Inflammatory macrophage (primary cell): Measurements from ENCODE around the gene SPEG.

Source experiments
- DNase-seq, 2 donors: peaks; one replicate each; pipeline ENCODE4 v3.0.0-alpha.2; 2020 to 2022

The SPEG gene

DNA sequence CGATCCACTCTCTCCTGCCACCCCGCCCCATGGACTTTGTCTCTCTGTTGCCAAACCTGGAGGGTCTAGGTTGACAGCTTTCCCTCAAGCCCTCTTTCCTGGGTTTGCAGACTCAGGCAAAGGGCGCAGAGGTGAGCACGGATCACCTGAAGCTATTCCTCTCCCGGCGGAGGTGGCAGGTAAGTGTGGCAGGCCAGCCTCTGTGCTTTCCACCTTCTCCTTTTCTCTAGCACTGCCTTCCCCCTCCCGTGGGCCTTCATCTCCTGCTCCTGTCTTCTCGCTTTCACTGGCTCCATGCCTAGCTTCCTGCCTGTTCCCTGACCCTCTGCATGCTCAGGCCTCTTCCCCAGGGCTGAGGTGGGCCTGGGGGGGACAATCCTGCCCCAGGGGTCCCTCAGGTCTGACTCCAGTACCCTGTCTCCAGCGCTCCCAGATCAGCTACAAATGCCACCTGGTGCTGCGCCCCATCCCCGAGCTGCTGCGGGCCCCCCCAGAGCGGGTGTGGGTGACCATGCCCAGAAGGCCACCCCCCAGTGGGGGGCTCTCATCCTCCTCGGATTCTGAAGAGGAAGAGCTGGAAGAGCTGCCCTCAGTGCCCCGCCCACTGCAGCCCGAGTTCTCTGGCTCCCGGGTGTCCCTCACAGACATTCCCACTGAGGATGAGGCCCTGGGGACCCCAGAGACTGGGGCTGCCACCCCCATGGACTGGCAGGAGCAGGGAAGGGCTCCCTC is 48.2 kb downstream of the SPEG start:
- no peak for DNase-seq

DNA sequence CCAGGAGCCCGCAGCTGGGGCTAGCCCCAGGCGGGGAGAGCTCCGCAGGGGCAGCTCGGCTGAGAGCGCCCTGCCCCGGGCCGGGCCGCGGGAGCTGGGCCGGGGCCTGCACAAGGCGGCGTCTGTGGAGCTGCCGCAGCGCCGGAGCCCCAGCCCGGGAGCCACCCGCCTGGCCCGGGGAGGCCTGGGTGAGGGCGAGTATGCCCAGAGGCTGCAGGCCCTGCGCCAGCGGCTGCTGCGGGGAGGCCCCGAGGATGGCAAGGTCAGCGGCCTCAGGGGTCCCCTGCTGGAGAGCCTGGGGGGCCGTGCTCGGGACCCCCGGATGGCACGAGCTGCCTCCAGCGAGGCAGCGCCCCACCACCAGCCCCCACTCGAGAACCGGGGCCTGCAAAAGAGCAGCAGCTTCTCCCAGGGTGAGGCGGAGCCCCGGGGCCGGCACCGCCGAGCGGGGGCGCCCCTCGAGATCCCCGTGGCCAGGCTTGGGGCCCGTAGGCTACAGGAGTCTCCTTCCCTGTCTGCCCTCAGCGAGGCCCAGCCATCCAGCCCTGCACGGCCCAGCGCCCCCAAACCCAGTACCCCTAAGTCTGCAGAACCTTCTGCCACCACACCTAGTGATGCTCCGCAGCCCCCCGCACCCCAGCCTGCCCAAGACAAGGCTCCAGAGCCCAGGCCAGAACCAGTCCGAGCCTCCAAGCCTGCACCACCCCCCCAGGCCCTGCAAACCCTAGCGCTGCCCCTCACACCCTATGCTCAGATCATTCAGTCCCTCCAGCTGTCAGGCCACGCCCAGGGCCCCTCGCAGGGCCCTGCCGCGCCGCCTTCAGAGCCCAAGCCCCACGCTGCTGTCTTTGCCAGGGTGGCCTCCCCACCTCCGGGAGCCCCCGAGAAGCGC is 49.1 kb downstream of the SPEG start:
- no peak for DNase-seq

DNA sequence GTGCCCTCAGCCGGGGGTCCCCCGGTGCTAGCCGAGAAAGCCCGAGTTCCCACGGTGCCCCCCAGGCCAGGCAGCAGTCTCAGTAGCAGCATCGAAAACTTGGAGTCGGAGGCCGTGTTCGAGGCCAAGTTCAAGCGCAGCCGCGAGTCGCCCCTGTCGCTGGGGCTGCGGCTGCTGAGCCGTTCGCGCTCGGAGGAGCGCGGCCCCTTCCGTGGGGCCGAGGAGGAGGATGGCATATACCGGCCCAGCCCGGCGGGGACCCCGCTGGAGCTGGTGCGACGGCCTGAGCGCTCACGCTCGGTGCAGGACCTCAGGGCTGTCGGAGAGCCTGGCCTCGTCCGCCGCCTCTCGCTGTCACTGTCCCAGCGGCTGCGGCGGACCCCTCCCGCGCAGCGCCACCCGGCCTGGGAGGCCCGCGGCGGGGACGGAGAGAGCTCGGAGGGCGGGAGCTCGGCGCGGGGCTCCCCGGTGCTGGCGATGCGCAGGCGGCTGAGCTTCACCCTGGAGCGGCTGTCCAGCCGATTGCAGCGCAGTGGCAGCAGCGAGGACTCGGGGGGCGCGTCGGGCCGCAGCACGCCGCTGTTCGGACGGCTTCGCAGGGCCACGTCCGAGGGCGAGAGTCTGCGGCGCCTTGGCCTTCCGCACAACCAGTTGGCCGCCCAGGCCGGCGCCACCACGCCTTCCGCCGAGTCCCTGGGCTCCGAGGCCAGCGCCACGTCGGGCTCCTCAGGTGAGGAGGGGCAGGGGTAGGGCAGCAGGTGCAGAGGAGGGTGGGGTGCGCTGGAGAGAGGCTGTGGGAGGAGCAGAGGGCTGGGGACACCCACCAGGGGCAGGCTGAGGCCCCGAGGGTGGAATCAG is 49.9 kb downstream of the SPEG start:
- DNase-seq: no peak

DNA sequence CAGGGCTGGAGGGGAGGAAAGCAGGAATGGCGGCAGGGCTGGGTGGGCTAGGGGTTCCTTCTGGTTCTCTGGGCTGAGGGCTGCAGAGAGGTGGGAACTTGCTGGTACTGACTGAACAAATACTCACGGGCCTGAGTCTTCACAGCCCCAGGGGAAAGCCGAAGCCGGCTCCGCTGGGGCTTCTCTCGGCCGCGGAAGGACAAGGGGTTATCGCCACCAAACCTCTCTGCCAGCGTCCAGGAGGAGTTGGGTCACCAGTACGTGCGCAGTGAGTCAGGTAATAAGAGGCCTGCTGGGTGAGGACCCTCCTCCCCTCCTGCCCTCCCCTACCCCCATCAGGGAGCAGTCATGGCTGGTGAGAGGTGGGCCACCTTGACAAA is 50.5 kb downstream of the SPEG start:
- DNase-seq: no peak

DNA sequence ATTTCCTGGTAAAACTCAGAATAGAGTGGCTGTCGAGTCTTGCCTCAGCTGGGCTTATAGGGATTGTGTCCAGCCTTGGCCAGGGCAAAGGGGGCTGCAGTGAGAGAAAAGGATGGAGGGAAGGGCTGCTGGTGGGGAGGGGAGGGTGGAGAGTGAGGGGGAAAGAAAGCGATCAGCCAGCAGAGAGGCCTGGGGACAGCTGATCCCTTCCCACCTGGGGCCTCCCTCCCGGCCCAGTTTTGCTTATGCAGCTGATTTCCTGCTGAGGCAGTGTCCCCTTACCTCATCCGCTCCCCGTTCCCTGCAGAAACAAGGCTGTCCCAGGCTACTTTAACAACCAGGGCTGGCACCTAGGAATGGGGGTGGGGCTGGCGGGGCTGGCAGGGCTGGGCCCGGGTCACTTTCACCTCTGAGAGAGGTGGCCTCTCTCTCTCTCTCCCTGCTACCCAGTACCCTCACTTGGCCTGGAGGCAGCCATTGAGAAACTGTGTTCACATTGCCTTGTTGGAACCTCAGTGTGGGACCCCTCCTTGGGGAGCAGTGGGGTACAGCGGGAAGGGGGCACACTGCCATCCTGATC is 51.8 kb downstream of the SPEG start:
- DNase-seq: no peak

DNA sequence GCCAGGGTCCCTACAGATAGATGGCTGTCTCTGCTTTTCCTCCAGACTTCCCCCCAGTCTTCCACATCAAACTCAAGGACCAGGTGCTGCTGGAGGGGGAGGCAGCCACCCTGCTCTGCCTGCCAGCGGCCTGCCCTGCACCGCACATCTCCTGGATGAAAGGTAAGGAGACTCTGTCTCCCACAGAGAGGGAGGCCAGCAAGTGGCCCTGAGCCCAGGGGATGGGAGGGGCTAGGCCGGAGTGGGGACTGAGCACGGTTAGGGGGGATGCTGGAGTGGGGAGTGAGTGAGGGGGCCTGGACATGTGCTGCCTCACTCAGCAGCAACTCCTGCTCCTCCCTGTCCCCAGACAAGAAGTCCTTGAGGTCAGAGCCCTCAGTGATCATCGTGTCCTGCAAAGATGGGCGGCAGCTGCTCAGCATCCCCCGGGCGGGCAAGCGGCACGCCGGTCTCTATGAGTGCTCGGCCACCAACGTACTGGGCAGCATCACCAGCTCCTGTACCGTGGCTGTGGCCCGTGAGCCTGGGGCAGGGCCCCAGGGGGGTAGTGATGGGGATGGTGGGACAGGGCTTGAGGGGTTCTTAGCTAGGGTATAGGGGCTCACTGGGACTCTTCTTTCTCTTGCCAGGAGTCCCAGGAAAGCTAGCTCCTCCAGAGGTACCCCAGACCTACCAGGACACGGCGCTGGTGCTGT is 53.7 kb downstream of the SPEG start:
- DNase-seq: no peak

DNA sequence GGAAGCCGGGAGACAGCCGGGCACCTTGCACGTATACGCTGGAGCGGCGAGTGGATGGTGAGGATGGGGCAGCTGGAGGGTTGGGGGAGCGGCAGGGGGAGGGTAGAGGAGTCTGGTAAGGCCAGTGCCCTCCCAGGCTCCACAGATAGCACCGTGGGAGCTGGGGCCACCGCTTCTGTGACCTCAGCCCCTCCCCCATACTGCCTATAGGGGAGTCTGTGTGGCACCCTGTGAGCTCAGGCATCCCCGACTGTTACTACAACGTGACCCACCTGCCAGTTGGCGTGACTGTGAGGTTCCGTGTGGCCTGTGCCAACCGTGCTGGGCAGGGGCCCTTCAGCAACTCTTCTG is 54.2 kb downstream of the SPEG start:
- no peak for DNase-seq

DNA sequence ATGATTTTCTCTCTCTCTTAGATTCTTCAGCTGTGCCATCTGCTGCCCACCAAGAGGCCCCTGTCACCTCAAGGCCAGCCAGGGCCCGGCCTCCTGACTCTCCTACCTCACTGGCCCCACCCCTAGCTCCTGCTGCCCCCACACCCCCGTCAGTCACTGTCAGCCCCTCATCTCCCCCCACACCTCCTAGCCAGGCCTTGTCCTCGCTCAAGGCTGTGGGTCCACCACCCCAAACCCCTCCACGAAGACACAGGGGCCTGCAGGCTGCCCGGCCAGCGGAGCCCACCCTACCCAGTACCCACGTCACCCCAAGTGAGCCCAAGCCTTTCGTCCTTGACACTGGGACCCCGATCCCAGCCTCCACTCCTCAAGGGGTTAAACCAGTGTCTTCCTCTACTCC is 54.7 kb downstream of the SPEG start:
- DNase-seq: no peak

DNA sequence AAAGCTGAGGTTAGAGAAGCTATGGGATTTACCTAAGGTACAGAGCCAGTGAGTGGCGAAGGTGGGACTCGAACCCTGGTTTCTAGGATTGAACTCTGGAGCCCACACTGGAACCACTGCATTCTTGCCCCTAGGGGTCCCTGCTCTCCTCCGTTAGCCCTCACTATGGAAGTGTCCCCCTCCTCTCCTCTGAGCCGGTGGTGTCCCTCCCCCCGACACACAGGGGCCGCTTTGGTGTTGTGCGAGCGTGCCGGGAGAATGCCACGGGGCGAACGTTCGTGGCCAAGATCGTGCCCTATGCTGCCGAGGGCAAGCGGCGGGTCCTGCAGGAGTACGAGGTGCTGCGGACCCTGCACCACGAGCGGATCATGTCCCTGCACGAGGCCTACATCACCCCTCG is 55.5 kb downstream of the SPEG start:
- no peak for DNase-seq

DNA sequence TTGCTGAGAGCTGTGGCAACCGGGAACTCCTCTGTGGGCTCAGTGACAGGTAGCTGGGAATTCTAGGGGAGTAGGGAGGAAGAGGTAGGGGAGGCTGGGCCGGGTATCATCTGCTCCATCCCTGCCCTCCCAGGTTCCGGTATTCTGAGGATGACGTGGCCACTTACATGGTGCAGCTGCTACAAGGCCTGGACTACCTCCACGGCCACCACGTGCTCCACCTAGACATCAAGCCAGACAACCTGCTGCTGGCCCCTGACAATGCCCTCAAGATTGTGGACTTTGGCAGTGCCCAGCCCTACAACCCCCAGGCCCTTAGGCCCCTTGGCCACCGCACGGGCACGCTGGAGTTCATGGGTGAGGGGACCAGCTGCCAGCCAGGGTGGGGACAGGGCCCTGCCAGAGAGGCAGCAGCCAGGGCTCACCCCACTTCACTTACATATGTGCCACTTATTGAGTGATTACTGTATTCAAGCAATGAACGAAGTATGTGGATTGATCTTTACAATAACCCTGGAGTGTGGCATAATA is 56.0 kb downstream of the SPEG start:
- DNase-seq: no peak

DNA sequence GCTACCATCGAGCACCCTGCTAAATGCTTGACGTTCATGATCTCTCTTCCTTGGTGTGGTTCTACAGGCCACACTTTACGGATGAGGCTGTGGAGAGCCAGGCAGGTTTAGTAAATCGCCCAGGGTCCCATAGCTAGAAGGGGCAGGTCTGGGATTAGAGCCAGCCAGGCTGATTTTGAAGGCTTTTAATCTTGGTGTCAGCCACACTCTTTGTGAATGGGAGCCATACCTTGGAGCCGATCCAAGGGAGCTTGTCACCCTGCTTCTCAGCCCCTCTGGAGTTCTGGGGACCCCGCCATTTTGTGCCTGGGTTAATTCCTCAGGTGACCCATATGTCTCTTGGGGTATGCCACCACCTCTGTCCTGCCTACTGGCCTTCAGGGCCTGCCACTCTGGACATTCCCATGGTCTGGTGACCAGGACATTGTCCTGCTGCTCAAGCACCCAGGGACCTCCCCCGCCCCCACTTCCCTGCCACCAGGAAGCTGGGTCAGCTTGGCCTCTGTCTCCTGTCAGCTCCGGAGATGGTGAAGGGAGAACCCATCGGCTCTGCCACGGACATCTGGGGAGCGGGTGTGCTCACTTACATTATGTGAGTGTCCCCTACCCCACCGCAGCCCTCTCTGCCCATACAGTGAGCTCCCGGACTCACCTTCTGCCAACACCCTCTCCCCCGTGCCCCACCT is 56.8 kb downstream of the SPEG start:
- no peak for DNase-seq

DNA sequence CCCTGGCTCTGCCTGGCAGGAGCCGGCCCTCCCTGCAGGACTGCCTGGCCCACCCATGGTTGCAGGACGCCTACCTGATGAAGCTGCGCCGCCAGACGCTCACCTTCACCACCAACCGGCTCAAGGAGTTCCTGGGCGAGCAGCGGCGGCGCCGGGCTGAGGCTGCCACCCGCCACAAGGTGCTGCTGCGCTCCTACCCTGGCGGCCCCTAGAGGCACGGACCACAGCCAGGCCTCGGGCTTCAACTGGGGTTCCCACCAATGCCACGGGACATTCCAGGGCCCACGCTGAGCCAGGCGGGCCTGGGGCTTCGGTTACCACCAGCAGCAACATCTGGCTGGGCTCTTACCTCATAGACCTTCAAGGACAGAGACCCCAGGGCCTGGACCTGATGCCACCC is 57.9 kb downstream of the SPEG start:
- no peak for DNase-seq

DNA sequence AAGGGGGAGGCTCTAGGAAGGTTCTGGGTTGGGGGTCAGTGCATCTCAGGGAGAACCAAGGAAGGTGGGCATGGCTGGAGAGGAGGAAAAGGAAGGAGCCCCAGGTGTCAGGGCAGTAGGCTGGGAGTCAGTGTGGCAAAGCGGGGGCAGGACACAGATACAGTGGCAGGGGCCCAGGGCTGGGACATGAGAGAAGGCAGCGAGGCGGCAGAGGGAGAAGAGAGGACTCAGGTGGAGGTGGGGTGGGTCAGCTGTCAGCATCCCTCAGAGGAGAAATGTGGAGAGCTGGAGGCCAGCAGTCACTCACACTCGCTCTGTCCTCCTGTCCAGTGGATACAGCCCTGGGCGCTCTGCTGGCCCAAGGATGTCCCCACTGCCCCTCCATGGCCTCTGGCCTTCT is 58.4 kb downstream of the SPEG start:
- DNase-seq: no peak

DNA sequence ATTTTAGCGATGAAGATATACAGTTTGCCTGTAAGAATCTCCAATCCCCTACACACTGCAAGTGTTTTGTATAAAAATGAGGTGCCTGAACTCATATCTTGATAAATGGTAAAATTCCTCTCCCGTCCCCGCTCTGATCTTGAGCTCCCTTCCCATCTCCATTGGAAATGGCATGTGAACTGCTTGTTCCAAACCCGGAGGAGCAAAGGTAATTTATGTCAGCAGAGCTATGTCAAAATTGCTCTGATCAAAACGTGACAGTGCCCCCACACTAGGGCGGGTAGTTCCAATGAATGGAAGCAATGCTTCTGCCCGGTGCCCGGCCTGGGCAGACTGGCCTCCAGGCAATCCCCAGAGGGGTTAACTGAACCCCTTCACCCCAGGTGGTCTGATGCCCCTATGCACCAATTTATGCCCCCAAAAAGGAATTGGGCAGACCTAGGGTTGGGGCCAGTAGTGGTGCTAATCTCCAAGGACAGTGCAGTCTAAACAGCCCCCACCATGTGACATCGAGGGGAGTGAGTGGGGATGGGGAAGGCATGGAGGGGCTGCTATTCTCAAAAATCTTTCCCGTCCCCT is 60.4 kb downstream of the SPEG start:
- no peak for DNase-seq

DNA sequence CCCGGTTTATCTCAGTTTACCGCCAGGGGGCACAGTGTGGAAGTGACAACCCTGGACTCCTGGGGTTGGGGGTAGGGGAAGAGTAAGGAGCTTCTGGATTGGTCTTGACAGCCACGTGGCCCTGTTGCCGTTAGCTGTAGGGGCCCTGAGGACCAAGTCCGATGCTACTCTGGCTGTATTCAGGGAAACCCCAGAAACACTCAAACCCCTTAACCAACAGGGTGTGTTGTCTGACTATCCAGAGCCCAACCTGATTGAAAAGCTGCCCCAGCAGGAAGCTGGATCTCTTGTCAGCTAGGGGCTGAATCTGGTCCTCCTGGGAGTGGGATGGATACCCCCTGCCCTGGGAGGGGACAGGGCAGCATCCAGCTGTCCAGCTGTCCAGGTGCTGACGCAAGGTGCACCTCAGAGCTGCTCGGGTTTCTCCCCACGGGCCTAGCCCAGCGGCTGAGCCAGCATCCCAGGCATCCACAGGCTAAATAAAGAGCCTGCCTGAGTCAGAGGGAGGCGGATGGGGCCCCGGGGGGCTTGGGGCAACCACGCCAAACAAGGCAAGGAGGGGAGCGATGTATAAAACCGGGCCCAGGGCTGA is 61.0 kb downstream of the SPEG start:
- DNase-seq: peak; percentile 37 to 51

DNA sequence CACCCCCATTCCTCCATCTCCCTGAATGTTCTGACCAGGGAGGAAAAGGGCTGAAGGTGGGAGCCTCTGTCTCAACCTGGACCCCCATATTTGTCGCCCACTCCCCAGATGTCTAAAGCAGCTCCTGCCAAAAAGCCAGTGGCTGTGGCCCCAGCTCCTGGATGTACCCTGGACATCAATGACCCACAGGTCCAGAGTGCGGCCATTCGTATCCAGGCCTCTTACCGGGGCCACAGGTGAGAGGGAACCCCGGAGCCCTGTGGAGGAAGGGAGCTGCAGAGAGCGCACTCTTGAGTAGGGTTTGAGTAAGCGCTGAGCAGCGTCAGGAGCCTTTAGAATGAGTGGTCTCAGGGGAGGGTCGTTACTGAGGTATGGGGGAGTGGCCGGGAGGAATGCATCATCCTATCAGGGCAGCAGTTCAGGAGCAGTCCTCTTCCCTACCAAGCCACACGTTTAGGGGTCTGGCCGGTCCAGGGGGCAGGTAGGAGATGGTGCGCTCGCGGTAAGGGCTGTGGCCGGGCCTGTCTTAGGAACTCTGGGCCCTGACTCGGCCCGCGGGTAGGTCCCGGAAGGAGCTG is 61.7 kb downstream of the SPEG start:
- DNase-seq: no peak

DNA sequence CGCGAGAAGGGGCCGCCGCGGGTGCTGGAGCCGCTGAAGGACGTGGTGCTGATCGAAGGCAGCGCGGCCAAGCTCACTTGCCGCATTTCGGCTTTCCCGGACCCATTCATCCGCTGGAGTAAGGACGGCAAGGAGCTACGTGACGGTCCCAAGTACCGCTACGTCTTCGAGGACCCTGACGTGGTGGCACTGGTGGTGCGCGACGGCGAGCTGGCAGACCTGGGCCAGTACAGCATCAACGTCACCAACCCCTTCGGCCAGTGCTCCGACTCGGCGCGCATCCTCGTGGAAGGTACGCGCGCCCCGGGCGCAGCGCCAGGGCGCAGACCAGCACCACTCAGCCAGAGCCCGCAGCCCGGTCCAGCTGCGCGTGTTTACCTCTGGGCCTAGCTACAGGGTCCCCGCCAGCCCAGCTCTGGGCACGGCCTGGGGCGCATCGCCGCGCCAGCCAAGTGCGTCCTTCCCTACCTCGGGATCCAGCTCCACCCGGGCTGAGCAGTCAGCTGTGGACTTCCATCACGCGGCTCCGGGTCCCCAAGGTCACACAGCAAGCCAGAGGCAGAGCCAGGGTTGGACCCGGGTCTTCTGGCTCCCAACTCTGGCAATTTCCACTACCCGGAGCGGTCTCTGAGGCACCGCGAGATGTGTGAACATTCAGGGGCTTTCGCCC is 62.3 kb downstream of the SPEG start:
- no peak for DNase-seq

DNA sequence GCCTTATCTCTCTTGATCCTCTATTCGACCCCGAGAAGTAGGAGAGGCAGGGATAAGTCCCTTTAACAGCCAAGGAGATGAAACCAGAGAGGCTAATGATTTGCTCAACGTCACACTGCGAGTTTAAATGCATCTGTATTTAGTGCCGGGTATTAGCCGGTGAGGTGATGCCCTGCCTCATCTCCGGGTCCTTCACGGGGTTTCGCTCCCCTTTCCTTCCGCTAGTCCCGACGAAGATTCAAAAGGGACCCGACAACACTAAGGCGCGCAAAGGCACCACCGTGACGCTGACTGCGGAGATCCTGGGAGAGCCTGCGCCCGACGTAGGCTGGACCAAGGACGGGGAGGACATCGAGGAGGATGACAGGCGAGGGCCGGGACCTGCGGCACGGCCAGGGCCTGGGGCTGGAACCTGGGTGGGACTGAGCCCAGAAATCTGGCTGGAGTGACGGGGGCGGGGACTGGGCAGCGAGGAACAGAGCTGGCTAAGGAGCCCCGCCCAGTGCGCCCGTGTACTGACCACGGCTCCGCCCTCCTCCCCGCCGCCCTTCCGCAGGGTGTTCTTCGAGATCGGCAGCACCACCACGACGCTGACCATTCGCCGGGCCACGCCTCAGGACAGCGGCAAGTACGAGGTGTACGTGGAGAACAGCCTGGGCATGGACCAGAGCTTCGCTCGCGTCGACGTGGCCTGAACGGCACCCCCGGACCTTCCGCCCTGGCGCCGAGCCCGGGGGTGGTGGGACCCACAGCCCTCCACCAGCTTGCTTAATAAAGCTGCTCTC is 63.0 kb downstream of the SPEG start:
- DNase-seq: peak; percentile 82 to 90
